MM.1S (cell line): ENCODE results near the gene MAP3K5.

Experiments used
- CTCF ChIP-seq: fragments of 300-600 bp; sonication (generic); IDR thresholded peaks from 2 replicates; pipeline ENCODE4 v1.5.1; 2016; ENCODE audit warnings: antibody characterized with exemption, low read length, mixed read lengths
- EZH2 ChIP-seq: fragments of 300-600 bp; sonication (generic); optimal IDR thresholded peaks from 2 replicates; pipeline ENCODE3; 2017; ENCODE audit warnings: low read depth, mild to moderate bottlenecking, antibody characterized with exemption, low read length, mixed read lengths
- EZH2phosphoT487 ChIP-seq: fragments of 300-600 bp; sonication (generic); IDR thresholded peaks from 2 replicates; pipeline ENCODE4 v1.6.1; 2018; ENCODE audit warnings: antibody characterized with exemption, low read length

GRCh38 chr6:136657666-136658065, 134.6 kb downstream of the MAP3K5 start:
- TF ChIP-seq CTCF (no peak), EZH2phosphoT487 (no peak), EZH2 (no peak)
